ENCODE results near the gene OR4C3.
A peak's percentile ranks its signal among the peaks of the same experiment; 100 is the strongest.
"Not testable (repeated sequence)": the region's sequence is repeated elsewhere in the genome, so short reads cannot be mapped to it uniquely, and the experiment has no call there.

OR4C3 gene

DNA sequence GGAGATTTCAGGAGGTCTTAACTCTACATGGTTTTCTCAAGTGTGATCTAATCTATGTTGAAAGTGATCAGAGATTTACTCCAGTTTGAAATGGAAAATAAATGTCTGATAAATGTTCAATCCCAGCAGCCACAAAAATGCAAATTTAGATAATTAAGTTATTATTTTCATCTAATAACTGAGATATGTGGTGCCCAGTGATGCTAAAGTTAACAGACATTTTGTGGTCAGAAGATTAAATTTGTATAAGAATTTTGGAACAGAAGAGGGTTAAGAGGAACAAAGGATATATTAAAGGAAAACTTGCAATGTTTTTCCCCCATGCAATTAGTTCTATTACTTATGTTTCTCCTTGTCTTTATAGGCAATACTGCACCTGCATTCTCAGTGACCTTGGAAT is at the start of gene OR4C3:
Gene OR4C3, plus strand, starts transcription at position 301 of the 400 bp plus-strand sequence. CDS start 102 bp downstream, outside the sequence.
- DNase-seq = not testable (repeated sequence)

DNA sequence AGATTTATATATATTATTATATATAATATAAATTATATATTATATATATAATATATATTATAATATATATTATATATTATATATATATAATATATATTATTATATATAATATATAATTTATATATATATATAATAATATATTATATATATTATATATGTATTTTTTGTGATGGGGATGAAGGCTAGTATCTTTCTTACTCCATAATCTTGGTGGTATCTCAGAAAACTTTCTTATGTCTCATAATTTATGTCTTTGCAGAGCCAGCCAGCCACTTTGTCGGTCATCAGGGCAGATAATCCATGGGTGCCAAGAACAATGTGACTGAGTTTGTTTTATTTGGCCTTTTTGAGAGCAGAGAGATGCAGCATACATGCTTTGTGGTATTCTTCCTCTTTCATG is 18.8 kb upstream of the OR4C3 start, which contains the start of gene OR4S1:
Gene OR4S1, plus strand, starts transcription at position 301 of the 400 bp plus-strand sequence. Its CDS starts 0 bp downstream, at position 301.
- no peak for DNase-seq

DNA sequence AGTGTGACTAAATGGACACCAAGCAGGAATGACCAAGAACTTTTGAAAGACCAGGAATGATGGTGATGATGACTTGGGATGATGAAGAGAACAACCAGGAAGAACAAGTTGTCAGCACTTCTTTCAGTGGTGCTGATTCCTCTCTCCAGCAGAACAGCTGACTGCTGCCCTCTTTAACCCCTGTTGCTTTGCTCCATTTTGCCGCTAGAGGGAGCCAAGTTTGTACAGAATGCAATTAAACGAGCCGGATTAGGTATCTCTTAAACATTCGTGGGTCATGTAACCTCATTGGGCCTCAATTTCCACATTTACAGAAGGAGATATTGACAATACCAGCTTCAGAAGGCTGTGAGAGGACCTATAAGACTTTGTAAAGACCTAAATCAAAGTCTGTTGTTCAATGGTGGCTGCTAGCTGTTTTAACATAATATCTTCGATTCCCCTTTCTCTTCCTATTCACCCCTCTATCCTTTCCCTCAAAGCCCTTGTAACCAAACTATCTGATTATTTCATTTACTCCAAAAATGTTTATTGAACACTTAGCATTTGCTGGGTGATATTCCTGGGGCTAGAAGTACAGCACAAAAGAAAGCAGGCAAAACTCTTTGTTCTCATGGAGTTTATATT is 16.8 kb upstream of the OR4C3 start:
- peak; percentile 47 for DNase-seq

DNA sequence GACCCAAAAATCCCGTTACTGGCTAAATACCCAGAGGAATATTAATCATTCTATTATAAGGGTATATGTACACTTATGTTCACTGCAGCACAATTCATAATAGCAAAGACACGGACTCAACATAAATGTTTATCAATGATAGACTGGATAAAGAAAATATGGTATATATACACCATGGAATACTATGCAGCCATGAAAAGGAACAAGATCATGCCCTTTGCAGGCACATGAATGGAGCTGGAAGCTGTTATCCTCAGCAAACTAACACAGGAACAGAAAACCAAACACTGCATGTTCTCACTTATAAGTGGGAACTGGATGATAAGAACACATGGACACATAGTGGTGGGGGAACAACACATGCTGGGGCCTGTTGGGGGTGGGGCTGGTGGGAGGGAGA is 11.1 kb upstream of the OR4C3 start:
- not testable (repeated sequence) for DNase-seq

DNA sequence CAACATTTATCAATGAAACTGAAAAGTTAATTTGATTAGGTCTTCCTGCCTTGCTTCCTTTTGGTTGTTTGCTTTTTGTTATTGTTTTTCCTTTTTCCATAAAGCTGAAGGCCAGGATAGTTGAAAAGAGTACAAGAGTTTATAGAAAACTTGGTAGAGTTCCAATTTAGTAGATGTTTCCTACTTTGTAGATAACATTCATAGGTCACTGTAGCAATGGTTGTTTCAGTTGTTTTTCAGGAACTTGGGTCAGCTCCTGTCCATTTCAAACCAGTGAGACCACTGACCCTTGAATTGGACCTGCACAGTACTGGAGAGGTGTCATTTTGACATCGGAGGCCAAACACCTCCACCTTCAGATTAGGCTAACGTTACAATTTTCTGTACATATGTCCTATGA is 4.9 kb upstream of the OR4C3 start:
- DNase-seq = not testable (repeated sequence)

DNA sequence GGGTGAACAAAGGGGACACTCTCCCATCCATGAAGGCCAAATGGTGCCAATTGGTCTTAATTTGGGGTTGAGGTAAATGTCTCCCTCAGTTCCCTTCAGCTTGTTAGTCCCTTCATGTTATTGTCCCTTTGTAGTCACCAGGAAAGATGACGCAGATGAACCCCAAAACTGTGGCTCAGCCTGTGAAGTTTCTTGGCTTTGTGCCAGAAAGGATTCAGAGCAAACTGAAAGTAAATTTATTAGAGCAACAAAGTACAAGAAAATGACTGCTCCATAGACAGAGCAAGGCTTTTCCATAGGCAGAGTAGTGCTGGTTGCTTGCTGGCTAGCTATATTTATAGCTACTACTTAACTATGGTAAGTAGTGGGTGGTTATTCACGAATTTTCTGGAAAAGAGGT is 16.7 kb downstream of the OR4C3 start:
- DNase-seq = no peak

DNA sequence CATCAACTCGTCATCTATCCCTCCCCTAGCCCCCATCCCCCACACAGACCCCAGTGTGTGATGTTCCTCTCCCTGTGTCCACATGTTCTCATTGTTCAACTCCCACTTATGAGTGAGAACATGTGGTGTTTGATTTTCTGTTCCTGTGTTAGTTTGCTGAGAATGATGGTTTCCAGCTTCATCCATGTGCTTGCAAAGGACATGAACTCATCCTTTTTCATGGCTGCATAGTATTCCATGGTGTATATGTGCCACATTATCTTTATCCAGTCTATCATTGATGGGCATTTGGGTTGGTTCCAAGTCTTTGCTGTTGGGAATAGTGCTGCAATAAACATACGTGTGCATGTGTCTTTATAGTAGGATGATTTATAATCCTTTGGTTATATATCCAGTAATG is 17.8 kb downstream of the OR4C3 start:
- not testable (repeated sequence) for DNase-seq

DNA sequence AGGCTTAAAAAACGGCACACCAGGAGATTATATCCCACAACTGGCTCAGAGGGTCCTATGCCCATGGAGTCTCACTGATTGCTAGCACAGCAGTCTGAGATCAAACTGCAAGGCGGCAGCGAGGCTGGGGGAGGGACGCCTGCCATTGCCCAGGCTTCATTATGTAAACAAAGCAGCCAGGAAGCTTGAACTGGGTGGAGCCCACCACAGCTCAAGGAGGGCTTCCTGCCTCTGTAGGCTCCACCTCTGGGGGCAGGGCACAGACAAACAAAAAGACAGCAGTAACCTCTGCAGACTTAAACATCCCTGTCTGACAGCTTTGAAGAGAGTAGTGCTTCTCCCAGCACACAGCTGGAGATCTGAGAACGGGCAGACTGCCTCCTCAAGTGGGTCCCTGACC is 21.6 kb downstream of the OR4C3 start:
- not testable (repeated sequence) for DNase-seq

DNA sequence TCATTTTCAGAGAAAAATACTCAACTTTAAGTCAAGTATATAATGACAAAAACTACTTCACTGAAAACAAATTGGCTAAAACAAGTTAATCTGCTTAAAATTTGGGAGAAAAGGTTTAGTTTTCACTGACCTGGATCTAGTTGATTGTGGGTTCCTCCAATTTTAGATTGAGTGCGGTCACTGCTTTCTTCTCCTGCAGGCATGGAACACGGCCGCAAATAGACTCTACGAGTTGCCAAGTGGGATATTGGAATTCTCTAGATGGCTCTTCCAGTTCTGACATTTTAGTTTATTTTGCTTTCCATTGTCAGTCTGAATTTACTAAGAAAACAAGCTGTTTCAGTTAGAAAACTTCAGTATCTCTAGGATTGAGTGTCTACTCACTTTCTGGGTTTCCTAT is 29.3 kb downstream of the OR4C3 start:
- no peak for DNase-seq

DNA sequence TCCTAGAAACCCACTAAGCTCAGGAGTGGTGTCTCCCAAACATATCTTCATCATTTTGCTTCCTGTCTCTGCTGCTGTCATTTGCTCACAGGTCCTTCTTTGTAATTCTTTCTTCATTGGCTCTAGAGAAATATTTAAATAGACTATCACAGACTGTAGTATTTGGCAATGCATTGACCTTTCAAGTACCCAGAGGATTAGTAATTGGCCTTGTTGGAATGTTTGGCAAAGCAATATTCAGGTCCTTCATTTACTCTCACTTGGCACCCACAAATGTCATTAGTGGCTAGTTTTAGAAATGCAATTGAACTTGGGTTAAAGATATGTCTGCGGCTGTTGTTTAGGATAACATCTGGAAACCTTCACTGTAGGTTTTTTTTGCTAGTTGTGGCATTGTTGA is 30.0 kb downstream of the OR4C3 start:
- DNase-seq = no peak

DNA sequence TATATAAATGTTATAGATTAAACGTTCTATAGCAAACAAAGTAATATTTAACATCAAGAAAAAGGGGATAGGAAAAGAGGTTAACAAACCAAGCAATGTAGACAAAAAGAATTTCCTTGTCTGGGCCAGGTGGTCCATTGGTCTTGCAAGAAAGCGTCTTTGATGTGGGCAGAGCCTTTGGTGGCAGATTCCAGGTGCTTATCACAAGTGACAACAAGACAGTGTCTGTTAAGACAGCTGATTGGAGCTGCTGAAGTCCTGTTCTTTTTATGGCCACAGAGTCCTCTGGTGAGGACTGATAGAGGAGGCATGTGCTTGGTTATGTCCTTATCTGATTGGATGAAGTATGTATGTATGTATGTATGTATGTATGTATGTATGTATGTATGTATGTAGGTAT is 36.6 kb downstream of the OR4C3 start:
- DNase-seq = not testable (repeated sequence)

DNA sequence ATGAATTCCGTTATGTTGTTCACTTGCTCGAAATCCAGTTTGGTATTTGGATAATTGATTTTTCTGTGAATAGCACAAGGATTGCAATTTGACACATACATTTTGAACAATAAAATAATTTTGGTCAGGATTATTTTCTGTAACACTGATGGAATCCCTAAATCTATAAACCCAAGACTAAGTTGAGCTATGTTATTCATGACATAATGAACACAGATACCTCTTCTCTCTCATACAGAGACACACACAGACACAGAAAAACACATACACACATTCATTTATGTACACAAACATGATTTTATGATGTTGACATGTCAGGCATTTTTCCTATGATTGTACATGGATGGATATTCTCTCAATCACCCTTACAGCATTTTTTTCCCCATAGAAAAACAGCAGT is 41.6 kb downstream of the OR4C3 start, which contains the start of gene OR4C5:
Gene OR4C5, minus strand, starts transcription at position 101 of the 400 bp plus-strand sequence. Its CDS starts 0 bp downstream, at position 101.
- no peak for DNase-seq

Measured in retina (tissue), 1 donor.